T-cell (primary cell): Measurements from ENCODE around the gene SF3B6. TPM values are rescaled to one million over a fixed set of nuclear protein-coding genes. Genes with fewer than 3 reads are reported as not detected.

Experiments
- ATAC-seq, 4 experiments: fragments of 200-7000 bp in 3 of 4; fragments of 150-1000 bp in 1 of 4; cut with Tn5 transposase; replicated peaks in 1 of 4; 1 replicate in 3 of 4; 2 replicates in 1 of 4; pipeline ENCODE4 v1.10.0; 2021; ENCODE audit warnings: moderate library complexity in 3 of 4, mild to moderate bottlenecking in 2 of 4, moderate number of reproducible peaks in 1 of 4
- CTCF ChIA-PET, 2 donors: fragments of 300-600 bp; sonication (Branson Sonifier 250); formaldehyde crosslinking; loops; one replicate each; lab custom pipeline; 2022; ENCODE audit warnings: antibody characterized with exemption in 2 of 2; lab: Charles Lee
- POLR2A ChIA-PET, 2 donors: fragments of 300-600 bp; sonication (Branson Sonifier 250); formaldehyde crosslinking; loops; one replicate each; lab custom pipeline; 2022; ENCODE audit warnings: antibody characterized with exemption in 2 of 2; lab: Charles Lee
- DNase-seq, 35 experiments: peaks; one replicate each; pipeline versions ENCODE4 v3.0.0 to v3.0.0-alpha.2; 2013 to 2023
- H3K27ac ChIP-seq: one replicate; pipeline ENCODE4 v1.5.1; 2013; ENCODE audit warnings: low read length
- H3K27me3 ChIP-seq, 2 experiments: replicated peaks in 1 of 2; 1 replicate in 1 of 2; 2 replicates in 1 of 2; pipeline versions ENCODE4 v1.6.1 to v1.7.0; 2013; ENCODE audit warnings: low read length in 1 of 2, mixed read lengths in 1 of 2; ENCODE audit not compliant: control insufficient read depth in 2 of 2, insufficient read depth in 2 of 2; ENCODE audit errors: extremely low read depth in 1 of 2
- H3K36me3 ChIP-seq, 2 donors: 1 replicate in 1 of 2; 2 replicates in 1 of 2; pipeline versions ENCODE4 v1.6.1 to v1.7.0; 2013; ENCODE audit warnings: low read length in 1 of 2; ENCODE audit not compliant: control insufficient read depth in 2 of 2, insufficient read depth in 1 of 2; ENCODE audit errors: extremely low read depth in 1 of 2
- H3K4me1 ChIP-seq, 2 experiments: 1 replicate in 1 of 2; 2 replicates in 1 of 2; pipeline versions ENCODE4 v1.6.1 to v1.7.0; 2013; ENCODE audit warnings: low read length in 2 of 2, mixed read lengths in 1 of 2; ENCODE audit not compliant: insufficient read depth in 2 of 2, control insufficient read depth in 1 of 2; ENCODE audit errors: extremely low read depth in 1 of 2
- H3K4me3 ChIP-seq, 2 donors: 1 replicate in 1 of 2; 2 replicates in 1 of 2; pipeline versions ENCODE4 v1.5.1 to v1.7.0; 2013; ENCODE audit warnings: mild to moderate bottlenecking in 2 of 2, low read length in 1 of 2, moderate library complexity in 1 of 2; ENCODE audit not compliant: control insufficient read depth in 1 of 2; ENCODE audit errors: extremely low read depth in 1 of 2
- H3K9me3 ChIP-seq: 2 replicates; pipeline ENCODE4 v1.7.0; 2013
- H3K27ac Mint-ChIP-seq, 2 donors: one replicate each; pipeline ENCODE4 v1.8.0; 2020 to 2021; ENCODE audit warnings: mild to moderate bottlenecking in 2 of 2, mixed read lengths in 2 of 2
- H3K27me3 Mint-ChIP-seq, 2 donors: one replicate each; pipeline ENCODE4 v1.8.0; 2021 to 2022; ENCODE audit warnings: mixed read lengths in 2 of 2
- H3K36me3 Mint-ChIP-seq: one replicate; pipeline ENCODE4 v1.8.0; 2021; ENCODE audit warnings: mixed read lengths
- H3K4me1 Mint-ChIP-seq, 3 donors: one replicate each; pipeline ENCODE4 v1.8.0; 2020 to 2022; ENCODE audit warnings: mixed read lengths in 3 of 3, mild to moderate bottlenecking in 1 of 3
- H3K4me3 Mint-ChIP-seq, 3 donors: one replicate each; pipeline ENCODE4 v1.8.0; 2020 to 2022; ENCODE audit warnings: mild to moderate bottlenecking in 3 of 3, mixed read lengths in 3 of 3, moderate library complexity in 3 of 3
- H3K9me3 Mint-ChIP-seq, 3 donors: one replicate each; pipeline ENCODE4 v1.8.0; 2020 to 2022; ENCODE audit warnings: mixed read lengths in 3 of 3
- WGBS: methylation state at CpG from one replicate; pipeline ENCODE4 v1.1.5; 2013; ENCODE audit warnings: missing lambda C conversion rate; ENCODE audit not compliant: insufficient coverage; 5-methylcytosine and 5-hydroxymethylcytosine counted together
- total RNA-seq, 35 experiments: library from RNA in 6 of 35; stranded (reverse) in 6 of 35; fragments of 120-200 nt in 1 of 35; gene quantifications; one replicate each; pipeline versions ENCODE4 v1.2.1 to v1.2.4 and lab custom pipeline; 2013 to 2026

SF3B6 gene
- total RNA-seq, 5 donors from 2014 or later (not counting 1 experiment from before 2014, with no cell fraction given) = 43.7 to 53.0 (median 47.0) TPM

DNA sequence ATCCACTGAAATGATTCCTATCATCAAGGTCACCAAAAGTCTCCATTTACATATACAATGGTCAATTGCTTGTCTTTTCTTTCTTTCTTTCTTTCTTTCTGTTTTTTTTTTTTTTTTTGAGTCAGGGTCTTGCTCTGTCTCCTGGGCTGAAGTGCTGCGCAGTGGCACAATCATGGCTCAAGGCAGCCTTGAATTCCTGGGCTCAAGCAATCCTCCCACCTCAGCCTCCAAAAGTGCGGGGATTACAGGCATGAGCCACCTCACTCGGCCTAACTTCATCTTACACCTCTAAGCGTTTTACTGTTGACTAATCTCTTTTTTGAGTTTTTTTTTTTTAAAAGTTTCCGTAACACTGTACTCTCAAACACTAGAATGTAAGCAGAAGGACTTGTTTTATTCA, 867 bp downstream of the SF3B6 start:
- H3K36me3 ChIP-seq = peaks cover 0 to 25% of the 10 kb centered on the region in 2 donors
- Mint-ChIP-seq H3K27ac (peak overlapping the region; percentile 98 to 100), H3K4me1 (peaks cover 33 to 40% (median 39%) of the 10 kb centered on the region in 3 donors), H3K4me3 (peak overlapping the region; percentile 96 to 100 (median 98)), H3K36me3 (peaks cover 14% of the 10 kb centered on the region), H3K27me3 (no peaks in the 10 kb centered on the region), H3K9me3 (no peaks in the 10 kb centered on the region)
- ChIA-PET CTCF (interaction anchor here in 1 of 2 donors (2.3 kb wide), 1 partner anchor 28 kb away, joined by 15 read pairs; the partner anchor contains the start of gene WDCP), POLR2A (interaction anchor here in 1 of 2 donors (0.7 kb wide), 1 partner anchor 28 kb away, joined by 7 read pairs; no protein-coding TSS in a partner anchor)
- WGBS = no CpG with 5 or more reads among the region's 5 CpGs
- peak overlapping the region; percentile 94 for H3K27ac ChIP-seq
- no peak for ATAC-seq
- peaks cover 7 to 25% of the 10 kb centered on the region in 2 experiments for H3K4me1 ChIP-seq
- no peaks in the 10 kb centered on the region for H3K27me3 ChIP-seq
- DNase-seq = no peak
- H3K9me3 ChIP-seq = no peaks in the 10 kb centered on the region
- H3K4me3 ChIP-seq = peak overlapping the region; percentile 6 to 97

DNA sequence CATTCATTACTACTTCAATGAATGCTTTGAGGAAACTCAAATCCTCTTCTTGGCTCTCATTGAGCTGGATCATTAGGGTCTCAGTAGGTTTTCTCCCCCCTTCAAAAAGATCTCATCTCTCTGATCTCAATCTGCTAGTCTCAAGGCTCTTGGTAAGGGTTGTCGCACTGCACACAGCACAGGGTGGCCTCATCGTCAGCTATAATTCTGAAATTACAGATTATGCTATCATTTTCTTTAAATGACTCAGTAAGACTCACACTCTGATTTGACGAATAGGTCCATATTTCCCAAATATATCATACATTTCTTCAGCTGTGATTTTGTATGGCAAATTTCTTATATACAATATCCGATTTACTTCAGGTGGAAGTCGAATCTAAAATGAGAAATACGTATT, 2.3 kb downstream of the SF3B6 start:
- POLR2A ChIA-PET = interaction anchor here in 1 of 2 donors (1.0 kb wide), 1 partner anchor 27 kb away, joined by 5 read pairs; the partner anchor contains the start of gene WDCP

DNA sequence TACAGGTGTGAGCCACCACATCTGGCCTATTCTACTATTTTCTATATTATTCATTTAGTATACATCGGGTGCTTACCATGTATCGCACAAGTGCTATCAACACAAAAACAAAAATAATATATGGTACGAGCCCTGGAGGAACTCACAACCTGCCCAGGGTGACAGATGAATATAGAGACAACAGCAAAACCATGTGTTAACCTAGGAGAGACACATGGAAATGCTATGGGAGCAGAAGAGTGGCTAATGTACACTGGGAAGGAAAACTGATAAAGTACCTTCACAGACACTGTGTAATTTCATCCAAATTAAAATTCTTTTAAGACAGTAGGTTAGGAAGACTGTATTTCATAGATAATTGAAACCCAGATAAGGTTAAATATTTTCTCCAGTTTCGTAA, 3.9 kb downstream of the SF3B6 start:
- no peak overlapping the region for H3K4me3 Mint-ChIP-seq
- DNase-seq (no peak), ATAC-seq (no peak)
- WGBS = 100% methylated on average over 1 of the region's 4 CpGs
- CTCF ChIA-PET = interaction anchor here in 1 of 2 donors (0.6 kb wide), 1 partner anchor 12 kb away, joined by 3 read pairs; no protein-coding TSS in a partner anchor
- H3K27ac ChIP-seq = no peak overlapping the region
- no peaks in the 10 kb centered on the region for H3K27me3 ChIP-seq
- H3K4me1 ChIP-seq = peaks cover 3 to 18% of the 10 kb centered on the region in 2 experiments
- H3K36me3 Mint-ChIP-seq = peaks cover 35% of the 10 kb centered on the region
- H3K9me3 ChIP-seq = no peaks in the 10 kb centered on the region
- no peaks in the 10 kb centered on the region for H3K9me3 Mint-ChIP-seq
- POLR2A ChIA-PET = no interaction called here
- H3K4me1 Mint-ChIP-seq = peaks cover 29 to 35% (median 33%) of the 10 kb centered on the region in 3 donors
- H3K4me3 ChIP-seq = no peak overlapping the region
- no peak overlapping the region for H3K27ac Mint-ChIP-seq
- no peaks in the 10 kb centered on the region for H3K27me3 Mint-ChIP-seq
- peaks cover 0 to 45% of the 10 kb centered on the region in 2 donors for H3K36me3 ChIP-seq

More for the DNA sequence above, 2.3 kb downstream of the SF3B6 start:
- no peak overlapping the region for H3K27ac ChIP-seq
- no peak overlapping the region for H3K27ac Mint-ChIP-seq
- peaks cover 7 to 25% of the 10 kb centered on the region in 2 experiments for H3K4me1 ChIP-seq
- H3K9me3 ChIP-seq = no peaks in the 10 kb centered on the region
- no peaks in the 10 kb centered on the region for H3K27me3 Mint-ChIP-seq
- no peak overlapping the region for H3K4me3 ChIP-seq
- no peaks in the 10 kb centered on the region for H3K9me3 Mint-ChIP-seq
- peaks cover 22% of the 10 kb centered on the region for H3K36me3 Mint-ChIP-seq
- H3K36me3 ChIP-seq = peaks cover 0 to 37% of the 10 kb centered on the region in 2 donors
- 60% methylated on average over 1 of the region's 6 CpGs for WGBS
- peaks cover 38 to 41% (median 39%) of the 10 kb centered on the region in 3 donors for H3K4me1 Mint-ChIP-seq
- ATAC-seq (no peak), DNase-seq (no peak)
- CTCF ChIA-PET = interaction anchor here in 1 of 2 donors (0.9 to 1.2 kb wide), 2 partner anchors 26 to 1902 kb away, joined by 3 to 4 read pairs; partner anchors contain the start of gene WDCP
- no peak overlapping the region for H3K4me3 Mint-ChIP-seq
- no peaks in the 10 kb centered on the region for H3K27me3 ChIP-seq

GRCh38 chr2:24065341-24065740, 10.8 kb downstream of the SF3B6 start:
- ATAC-seq = no peak
- Histone ChIP-seq H3K27me3 (no peaks in the 10 kb centered on the region), H3K27ac (no peak overlapping the region), H3K9me3 (no peaks in the 10 kb centered on the region), H3K4me1 (no peaks in the 10 kb centered on the region), H3K4me3 (no peak overlapping the region), H3K36me3 (peaks cover 0 to 29% of the 10 kb centered on the region in 2 donors)
- 14% methylated on average over 1 of the region's 2 CpGs for WGBS
- Mint-ChIP-seq H3K4me3 (no peak overlapping the region), H3K9me3 (no peaks in the 10 kb centered on the region), H3K36me3 (peaks cover 27% of the 10 kb centered on the region), H3K27ac (no peak overlapping the region), H3K27me3 (no peaks in the 10 kb centered on the region), H3K4me1 (peaks cover 0 to 7% (median 1%) of the 10 kb centered on the region in 3 donors)
- DNase-seq = no peak
- CTCF ChIA-PET = interaction anchor here in 1 of 2 donors (0.5 kb wide), 1 partner anchor 354 kb away, joined by 3 read pairs; no protein-coding TSS in a partner anchor
- POLR2A ChIA-PET = interaction anchor here in 1 of 2 donors (0.6 kb wide), 1 partner anchor 404 kb away, joined by 5 read pairs; no protein-coding TSS in a partner anchor

GRCh38 chr2:24058564-24059271, 17.4 kb downstream of the SF3B6 start:
- no peaks in the 10 kb centered on the region for H3K36me3 Mint-ChIP-seq
- H3K4me3 ChIP-seq = no peak overlapping the region
- H3K9me3 ChIP-seq = no peaks in the 10 kb centered on the region
- no peak overlapping the region for H3K27ac Mint-ChIP-seq
- H3K4me3 Mint-ChIP-seq = no peak overlapping the region
- no peaks in the 10 kb centered on the region for H3K4me1 ChIP-seq
- no peaks in the 10 kb centered on the region for H3K4me1 Mint-ChIP-seq
- peaks cover 0 to 9% of the 10 kb centered on the region in 2 experiments for H3K27me3 ChIP-seq
- ATAC-seq (no peak), DNase-seq (no peak)
- POLR2A ChIA-PET = no interaction called here
- no peaks in the 10 kb centered on the region for H3K9me3 Mint-ChIP-seq
- no peaks in the 10 kb centered on the region for H3K36me3 ChIP-seq
- H3K27me3 Mint-ChIP-seq = peaks cover 2 to 9% of the 10 kb centered on the region in 2 donors
- no peak overlapping the region for H3K27ac ChIP-seq
- WGBS = 94% methylated on average over 4 of the region's 4 CpGs
- CTCF ChIA-PET = no interaction called here

DNA sequence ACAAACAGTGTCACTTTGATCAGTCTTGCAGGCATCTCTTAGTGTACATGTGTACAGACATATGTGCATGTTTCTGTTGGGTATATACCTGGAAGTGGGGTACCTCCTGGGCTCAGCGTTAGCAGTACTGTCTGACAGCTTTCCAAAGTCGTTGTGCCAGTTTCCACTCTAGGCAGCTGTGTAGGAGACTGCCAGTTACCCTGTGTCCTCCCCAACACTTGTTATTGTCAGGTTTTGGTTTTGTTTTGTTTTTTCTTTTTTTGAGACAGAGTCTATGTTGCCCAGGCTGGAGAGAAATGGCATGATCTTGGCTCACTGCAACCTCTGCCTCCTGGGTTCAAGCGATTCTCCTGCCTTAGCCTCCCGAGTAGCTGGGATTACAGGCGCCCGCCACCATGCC, 20.4 kb downstream of the SF3B6 start:
- H3K36me3 Mint-ChIP-seq = no peaks in the 10 kb centered on the region
- ChIA-PET POLR2A (no interaction called here), CTCF (no interaction called here)
- H3K27me3 ChIP-seq = peaks cover 0 to 12% of the 10 kb centered on the region in 2 experiments
- DNase-seq (no peak), ATAC-seq (no peak)
- no peaks in the 10 kb centered on the region for H3K36me3 ChIP-seq
- 100% methylated on average over 4 of the region's 6 CpGs for WGBS
- H3K4me1 ChIP-seq = no peaks in the 10 kb centered on the region
- H3K4me3 ChIP-seq = no peak overlapping the region
- no peaks in the 10 kb centered on the region for H3K4me1 Mint-ChIP-seq
- H3K27ac Mint-ChIP-seq = no peak overlapping the region
- no peak overlapping the region for H3K27ac ChIP-seq
- no peaks in the 10 kb centered on the region for H3K9me3 Mint-ChIP-seq
- no peaks in the 10 kb centered on the region for H3K9me3 ChIP-seq
- no peak overlapping the region for H3K4me3 Mint-ChIP-seq
- peaks cover 4 to 9% of the 10 kb centered on the region in 2 donors for H3K27me3 Mint-ChIP-seq
